ENCODE measurements around the gene HHEX. TPM values are rescaled to one million over a fixed set of nuclear protein-coding genes. Genes with fewer than 3 reads are reported as not detected.
"Not testable (repeated sequence)": the region's sequence is repeated elsewhere in the genome, so short reads cannot be mapped to it uniquely, and the experiment has no call there.

The HHEX gene
- total RNA-seq: 0.19 and 0.31 TPM in 2 replicates

- Mint-ChIP-seq H3K4me3 (peak within 1 kb of the TSS; percentile 70), H3K9me3 (no peaks in the 10 kb centered on the region), H3K36me3 (ENCODE audit: low read depth) (no peaks in the 10 kb centered on the region), H3K27me3 (peaks cover 72% of the 10 kb centered on the region), H3K27ac (no peak within 1 kb of the TSS), H3K4me1 (peaks cover 16% of the 10 kb centered on the region)
- DNase-seq: peak; percentile 78
- intact Hi-C loops (cut with micrococcal nuclease): loop anchor here (2.0 to 5.0 kb wide), 3 partner anchors 97 to 383 kb away; partner anchors contain the start of genes CYP26A1, EXOC6 and KIF11
These were observed at the start of gene HHEX for GRCh38 chr10:92689663-92690210. Gene HHEX (plus strand): TSS chr10:92689955. CDS start chr10:92689987, 32 bp downstream.

GRCh38 chr10:92640107-92640506 is 49.6 kb upstream of the HHEX start:
- Mint-ChIP-seq H3K4me1 (peaks cover 6% of the 10 kb centered on the region), H3K4me3 (no peak overlapping the region), H3K27me3 (no peaks in the 10 kb centered on the region), H3K9me3 (no peaks in the 10 kb centered on the region), H3K36me3 (ENCODE audit: low read depth) (peaks cover 35% of the 10 kb centered on the region), H3K27ac (no peak overlapping the region)
- intact Hi-C loops (cut with micrococcal nuclease): no loop called here
- no peak for DNase-seq

DNA sequence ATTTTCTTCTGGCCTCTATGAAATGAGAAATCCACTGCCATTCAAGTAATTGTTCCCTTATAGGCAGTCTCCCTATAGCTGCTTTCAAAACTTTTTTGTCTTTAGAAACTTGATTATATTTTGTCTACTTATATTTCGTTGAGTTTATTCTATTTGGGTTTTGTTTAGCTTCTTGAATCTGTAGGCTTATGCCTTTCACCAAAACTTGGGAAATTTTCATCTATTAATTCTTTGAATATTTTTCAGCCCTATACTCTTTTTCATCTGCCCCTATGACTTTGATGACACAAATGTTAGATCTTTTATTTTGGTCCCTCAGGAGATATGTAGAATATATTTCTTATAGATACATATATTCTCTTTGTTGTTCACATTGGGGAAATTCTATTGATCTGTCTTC is 48.3 kb upstream of the HHEX start:
- intact Hi-C loops (cut with micrococcal nuclease): no loop called here
- H3K4me1 Mint-ChIP-seq: peaks cover 6% of the 10 kb centered on the region
- DNase-seq: no peak
- no peak overlapping the region for H3K4me3 Mint-ChIP-seq
- H3K27me3 Mint-ChIP-seq: no peaks in the 10 kb centered on the region
- no peaks in the 10 kb centered on the region for H3K9me3 Mint-ChIP-seq
- no peak overlapping the region for H3K27ac Mint-ChIP-seq
- peaks cover 38% of the 10 kb centered on the region for H3K36me3 Mint-ChIP-seq (ENCODE audit: low read depth)

DNA sequence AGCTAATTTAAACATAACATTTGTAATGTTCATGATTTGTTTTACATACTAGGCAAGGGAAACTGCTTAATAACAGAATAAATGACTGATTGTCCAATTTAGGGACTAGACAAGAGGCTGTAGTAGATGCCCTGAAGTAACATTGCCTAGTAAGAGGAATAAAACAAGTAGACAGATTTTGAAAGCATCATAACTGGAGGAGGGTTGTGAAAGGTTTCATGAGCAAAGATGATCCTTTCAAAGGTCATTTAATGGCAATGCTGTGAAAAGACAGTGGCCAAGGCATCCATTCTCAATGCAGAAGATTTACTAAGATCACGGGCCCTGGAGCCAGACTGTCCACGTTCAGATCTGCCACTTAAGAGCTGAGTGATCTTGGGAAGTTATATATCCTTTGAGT is 44.8 kb upstream of the HHEX start:
- H3K36me3 Mint-ChIP-seq (ENCODE audit: low read depth): peaks cover 50% of the 10 kb centered on the region
- intact Hi-C loops (cut with micrococcal nuclease): loop anchor here (2.0 kb wide), 1 partner anchor 54 kb away; no protein-coding TSS in a partner anchor
- H3K27me3 Mint-ChIP-seq: no peaks in the 10 kb centered on the region
- H3K4me1 Mint-ChIP-seq: peaks cover 6% of the 10 kb centered on the region
- H3K27ac Mint-ChIP-seq: no peak overlapping the region
- H3K9me3 Mint-ChIP-seq: no peaks in the 10 kb centered on the region
- no peak overlapping the region for H3K4me3 Mint-ChIP-seq
- DNase-seq: no peak

GRCh38 chr10:92650864-92651263 is 38.9 kb upstream of the HHEX start:
- H3K27ac Mint-ChIP-seq; intact Hi-C loops (cut with micrococcal nuclease); H3K4me1 Mint-ChIP-seq; H3K9me3 Mint-ChIP-seq; DNase-seq; H3K4me3 Mint-ChIP-seq; H3K27me3 Mint-ChIP-seq: not testable (repeated sequence)
- peaks cover 68% of the 10 kb centered on the region for H3K36me3 Mint-ChIP-seq (ENCODE audit: low read depth)

DNA sequence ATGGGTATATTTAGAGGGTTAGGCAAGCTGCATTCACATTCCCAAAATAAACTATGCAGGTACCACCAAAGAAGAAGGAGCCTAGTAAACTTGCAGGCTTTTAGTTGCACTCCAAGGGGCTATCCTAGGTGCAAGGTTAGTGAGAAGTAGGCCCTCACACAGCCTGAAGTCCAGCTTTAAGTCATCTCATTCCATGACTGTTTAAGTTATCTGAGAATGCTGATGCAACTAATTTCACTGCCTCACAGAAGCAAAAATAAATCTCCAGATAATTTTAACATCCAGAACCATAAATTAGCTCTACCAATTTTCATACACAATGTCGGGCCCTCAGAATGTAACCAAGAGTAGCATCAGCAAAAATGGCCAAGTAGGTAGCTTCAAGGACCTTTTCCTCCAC is 34.3 kb upstream of the HHEX start:
- H3K9me3 Mint-ChIP-seq: no peaks in the 10 kb centered on the region
- H3K27ac Mint-ChIP-seq: no peak overlapping the region
- H3K4me3 Mint-ChIP-seq: no peak overlapping the region
- intact Hi-C loops (cut with micrococcal nuclease): no loop called here
- no peaks in the 10 kb centered on the region for H3K4me1 Mint-ChIP-seq
- DNase-seq: peak; percentile 41
- no peaks in the 10 kb centered on the region for H3K27me3 Mint-ChIP-seq
- H3K36me3 Mint-ChIP-seq (ENCODE audit: low read depth): peaks cover 37% of the 10 kb centered on the region

DNA sequence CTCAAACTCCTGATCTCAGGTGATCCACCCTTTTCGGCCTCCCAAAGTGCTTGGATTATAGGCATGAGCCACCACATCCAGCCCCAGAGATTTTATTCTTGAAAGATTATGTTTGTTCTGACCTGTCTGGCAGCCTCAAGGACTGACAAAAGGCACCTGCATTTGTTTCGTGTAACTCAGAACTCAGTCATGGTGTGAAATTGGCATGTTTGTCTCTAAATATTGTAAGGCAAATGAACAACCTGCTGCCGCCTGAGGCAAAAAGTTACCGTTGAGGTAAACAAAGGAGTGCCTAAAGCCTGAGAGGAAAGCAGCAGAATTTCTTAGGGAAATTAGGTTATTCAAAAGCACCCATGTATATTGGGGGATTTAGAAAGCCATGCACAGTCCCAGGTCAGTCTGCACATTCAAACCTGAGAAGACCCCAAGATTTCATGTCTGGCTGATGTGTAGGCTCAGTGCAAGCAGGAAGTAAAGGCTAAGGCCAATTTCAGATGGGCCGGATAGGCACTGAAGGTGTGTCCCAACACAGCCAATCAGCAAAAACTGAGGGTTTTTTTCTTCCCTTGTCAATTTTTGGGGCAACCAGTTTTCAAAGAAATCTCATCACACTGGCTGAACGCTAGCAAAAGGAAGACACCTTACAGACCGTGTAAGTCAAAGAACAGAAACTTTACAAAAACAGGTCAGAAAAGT is 33.3 kb upstream of the HHEX start:
- Mint-ChIP-seq H3K9me3 (no peaks in the 10 kb centered on the region), H3K4me1 (no peaks in the 10 kb centered on the region), H3K27me3 (peaks cover 2% of the 10 kb centered on the region), H3K4me3 (no peak overlapping the region), H3K36me3 (ENCODE audit: low read depth) (peaks cover 32% of the 10 kb centered on the region), H3K27ac (no peak overlapping the region)
- DNase-seq: peak; percentile 40
- intact Hi-C loops (cut with micrococcal nuclease): no loop called here

DNA sequence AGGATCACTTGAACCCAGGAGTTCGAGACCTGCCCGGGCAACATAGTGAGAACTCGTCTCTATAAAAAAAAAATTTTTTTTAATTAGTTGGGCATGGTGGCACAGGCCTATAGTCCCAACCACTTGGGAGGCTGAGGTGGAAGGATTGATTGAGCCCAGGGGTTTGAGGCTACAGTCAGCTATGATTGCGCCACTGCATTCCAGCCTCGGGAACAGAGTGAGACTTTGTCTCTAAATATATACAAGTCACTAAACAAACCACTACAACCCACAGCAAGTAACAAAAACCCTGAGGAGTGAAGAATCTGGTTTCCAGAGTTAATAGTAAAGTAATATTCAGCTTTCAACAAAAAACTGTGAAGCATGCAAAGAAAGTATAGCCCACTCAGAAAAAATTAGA is 32.7 kb upstream of the HHEX start:
- no peak for DNase-seq
- Mint-ChIP-seq H3K4me1 (no peaks in the 10 kb centered on the region), H3K27ac (no peak overlapping the region), H3K9me3 (no peaks in the 10 kb centered on the region), H3K36me3 (ENCODE audit: low read depth) (peaks cover 27% of the 10 kb centered on the region), H3K4me3 (no peak overlapping the region), H3K27me3 (peaks cover 2% of the 10 kb centered on the region)
- intact Hi-C loops (cut with micrococcal nuclease): no loop called here

DNA sequence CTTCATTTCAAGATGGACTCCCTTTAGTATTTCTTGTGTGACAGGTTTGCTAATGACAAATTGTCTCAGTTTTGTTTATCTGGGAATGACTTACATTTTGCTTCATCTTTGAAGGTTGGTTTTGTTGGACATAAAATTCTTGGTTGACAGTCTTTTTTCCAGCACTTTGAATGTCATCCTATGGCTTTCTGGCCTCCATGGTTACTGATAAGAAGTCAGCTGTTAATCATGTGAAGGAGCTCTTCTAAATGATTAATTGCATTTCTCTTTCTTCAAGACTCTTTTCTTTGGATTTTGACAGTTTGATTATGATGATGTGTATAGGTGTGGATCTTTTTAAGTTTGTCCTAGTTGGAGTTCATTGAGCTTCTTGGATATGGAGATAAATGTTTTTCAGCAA is 26.9 kb upstream of the HHEX start:
- DNase-seq: no peak
- Mint-ChIP-seq H3K4me3 (no peak overlapping the region), H3K27ac (no peak overlapping the region), H3K27me3 (peaks cover 6% of the 10 kb centered on the region), H3K36me3 (ENCODE audit: low read depth) (no peaks in the 10 kb centered on the region), H3K4me1 (no peaks in the 10 kb centered on the region), H3K9me3 (peaks cover 7% of the 10 kb centered on the region)
- intact Hi-C loops (cut with micrococcal nuclease): no loop called here

DNA sequence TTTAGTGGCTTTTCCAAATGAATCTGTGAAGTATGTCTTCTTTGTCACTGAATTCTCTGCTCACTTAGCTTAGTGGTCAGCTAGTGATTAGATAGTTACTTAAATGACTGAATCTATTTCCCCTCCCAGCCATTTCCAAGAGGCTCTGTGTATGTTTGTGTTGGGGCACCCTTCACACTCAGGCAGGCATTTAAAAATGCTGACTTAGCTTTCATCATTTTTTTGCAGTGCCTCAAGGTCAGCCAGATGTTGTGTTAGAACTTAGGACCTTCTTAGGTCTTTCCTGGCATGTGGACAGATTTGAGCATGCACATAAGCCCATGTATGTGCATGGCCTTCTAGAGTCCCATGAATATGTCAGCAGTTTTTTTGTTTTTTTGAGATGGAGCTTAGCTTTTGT is 25.4 kb upstream of the HHEX start:
- intact Hi-C loops (cut with micrococcal nuclease): no loop called here
- Mint-ChIP-seq H3K4me3 (no peak overlapping the region), H3K4me1 (no peaks in the 10 kb centered on the region), H3K27me3 (peaks cover 6% of the 10 kb centered on the region), H3K36me3 (ENCODE audit: low read depth) (no peaks in the 10 kb centered on the region), H3K9me3 (peaks cover 7% of the 10 kb centered on the region), H3K27ac (no peak overlapping the region)
- no peak for DNase-seq

GRCh38 chr10:92667078-92667477 is 22.7 kb upstream of the HHEX start:
- Mint-ChIP-seq H3K36me3 (ENCODE audit: low read depth) (no peaks in the 10 kb centered on the region), H3K9me3 (peaks cover 7% of the 10 kb centered on the region), H3K4me1 (no peaks in the 10 kb centered on the region), H3K27me3 (peaks cover 5% of the 10 kb centered on the region), H3K4me3 (no peak overlapping the region), H3K27ac (no peak overlapping the region)
- intact Hi-C loops (cut with micrococcal nuclease): no loop called here
- DNase-seq: no peak

GRCh38 chr10:92677708-92678107 is 12.0 kb upstream of the HHEX start:
- intact Hi-C loops (cut with micrococcal nuclease): no loop called here
- Mint-ChIP-seq H3K27me3 (peaks cover 11% of the 10 kb centered on the region), H3K4me3 (no peak overlapping the region), H3K9me3 (no peaks in the 10 kb centered on the region), H3K4me1 (no peaks in the 10 kb centered on the region), H3K36me3 (ENCODE audit: low read depth) (no peaks in the 10 kb centered on the region), H3K27ac (no peak overlapping the region)
- no peak for DNase-seq

- intact Hi-C loops (cut with micrococcal nuclease): no loop called here
- Mint-ChIP-seq H3K4me1 (no peaks in the 10 kb centered on the region), H3K9me3 (no peaks in the 10 kb centered on the region), H3K27ac (no peak overlapping the region), H3K27me3 (peaks cover 15% of the 10 kb centered on the region), H3K4me3 (no peak overlapping the region), H3K36me3 (ENCODE audit: low read depth) (no peaks in the 10 kb centered on the region)
- no peak for DNase-seq
These were observed 11.5 kb upstream of the HHEX start for GRCh38 chr10:92678206-92678605.

DNA sequence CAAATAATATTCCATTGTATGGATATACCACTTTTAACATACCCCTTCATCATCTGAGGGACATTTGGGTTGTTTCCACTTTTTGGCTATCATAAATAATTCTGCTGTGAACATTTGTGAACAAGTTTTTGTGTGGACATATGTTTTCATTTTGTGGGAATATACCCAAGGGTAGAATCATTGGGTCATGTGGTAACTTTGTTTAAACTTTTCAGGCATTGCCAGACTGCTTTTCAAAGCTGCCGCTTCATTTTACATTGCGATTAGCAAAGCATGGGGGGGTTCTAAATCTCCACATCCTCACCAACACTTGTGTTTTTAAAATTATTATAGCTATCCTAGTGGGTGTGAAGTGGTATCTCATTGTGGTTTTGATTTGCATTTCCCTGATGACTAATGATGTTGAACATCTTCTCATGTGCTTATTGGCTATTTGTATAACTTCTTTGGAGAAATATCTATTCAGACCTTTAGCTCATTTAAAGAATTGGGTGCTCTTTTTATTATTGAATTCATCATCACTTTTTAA is 8.4 kb upstream of the HHEX start:
- H3K4me1 Mint-ChIP-seq: no peaks in the 10 kb centered on the region
- H3K27me3 Mint-ChIP-seq: peaks cover 43% of the 10 kb centered on the region
- H3K9me3 Mint-ChIP-seq: no peaks in the 10 kb centered on the region
- DNase-seq: no peak
- H3K36me3 Mint-ChIP-seq (ENCODE audit: low read depth): no peaks in the 10 kb centered on the region
- intact Hi-C loops (cut with micrococcal nuclease): no loop called here
- H3K4me3 Mint-ChIP-seq: no peak overlapping the region
- no peak overlapping the region for H3K27ac Mint-ChIP-seq

Data from activated CD4-positive, alpha-beta T cell treated with anti-CD3 and anti-CD28 coated beads, Interleukin-2, amount 10 ng/mL, durations not matched to agents 24 days and 14 days (primary cell).